Bronchial epithelial cell (primary cell): ENCODE measurements around the gene AFF1. TPM values are rescaled to one million over a fixed set of nuclear protein-coding genes. Genes with fewer than 3 reads are reported as not detected.

Experiments used
- DNase-seq: peaks from one replicate; pipeline ENCODE4 v3.0.0-alpha.2; 2010; ENCODE audit warnings: low read depth
- FAIRE-seq: peaks from 2 replicates; lab custom pipeline; 2011; peaks lifted over from hg19 to GRCh38; lab: Jason Lieb, UNC
- H3K27me3 ChIP-seq: 2 replicates; pipeline ENCODE4 v1.5.1; 2011; ENCODE audit warnings: low read length; ENCODE audit not compliant: control insufficient read depth, insufficient read depth
- H3K36me3 ChIP-seq: 2 replicates; pipeline ENCODE4 v1.5.1; 2011; ENCODE audit warnings: low read length; ENCODE audit not compliant: control insufficient read depth, insufficient read depth
- H3K4me3 ChIP-seq: 2 replicates; pipeline ENCODE4 v1.5.1; 2011; ENCODE audit warnings: mild to moderate bottlenecking, low read depth, low read length, control low read depth
- total RNA-seq: library from RNA; depleted of rRNA; stranded (reverse); fragments of >200 nt; gene quantifications from 2 replicates; pipeline ENCODE4 v1.2.1, GENCODE V29; 2014
- TF ChIP-seq, protein P1 (sequence below): IDR thresholded peaks from 2 replicates; pipeline ENCODE4 v1.5.1; 2011; ENCODE audit warnings: mild to moderate bottlenecking, moderate library complexity, low read length, control low read depth, inconsistent platforms; ENCODE audit not compliant: insufficient read depth, severe bottlenecking

Gene AFF1
- total RNA-seq, 1 donor from 2014 or later = 9.2 TPM

DNA sequence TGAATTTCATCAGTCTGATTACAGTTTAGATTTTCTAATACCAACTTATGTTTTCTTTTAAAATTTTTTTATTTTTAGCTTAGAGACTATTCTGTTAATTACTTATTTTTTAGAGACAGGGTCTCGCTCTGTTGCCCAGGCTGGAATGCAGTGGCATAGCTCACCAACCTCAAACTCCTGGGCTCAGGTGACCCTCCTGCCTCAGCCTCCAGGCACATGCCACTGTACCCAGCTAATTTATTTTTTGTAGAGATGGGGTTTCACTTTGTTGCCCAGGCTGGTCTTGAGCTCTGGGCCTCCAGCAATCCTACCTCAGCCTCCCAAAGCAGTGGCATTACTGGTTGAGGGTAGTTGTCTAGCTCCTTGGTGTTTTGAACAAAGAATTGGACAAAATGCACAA, 183.6 kb downstream of the AFF1 start:
- Histone ChIP-seq H3K27me3 (no peaks in the 10 kb centered on the region), H3K4me3 (no peak overlapping the region), H3K36me3 (peaks cover 8% of the 10 kb centered on the region)
- TF ChIP-seq, protein P1, sequence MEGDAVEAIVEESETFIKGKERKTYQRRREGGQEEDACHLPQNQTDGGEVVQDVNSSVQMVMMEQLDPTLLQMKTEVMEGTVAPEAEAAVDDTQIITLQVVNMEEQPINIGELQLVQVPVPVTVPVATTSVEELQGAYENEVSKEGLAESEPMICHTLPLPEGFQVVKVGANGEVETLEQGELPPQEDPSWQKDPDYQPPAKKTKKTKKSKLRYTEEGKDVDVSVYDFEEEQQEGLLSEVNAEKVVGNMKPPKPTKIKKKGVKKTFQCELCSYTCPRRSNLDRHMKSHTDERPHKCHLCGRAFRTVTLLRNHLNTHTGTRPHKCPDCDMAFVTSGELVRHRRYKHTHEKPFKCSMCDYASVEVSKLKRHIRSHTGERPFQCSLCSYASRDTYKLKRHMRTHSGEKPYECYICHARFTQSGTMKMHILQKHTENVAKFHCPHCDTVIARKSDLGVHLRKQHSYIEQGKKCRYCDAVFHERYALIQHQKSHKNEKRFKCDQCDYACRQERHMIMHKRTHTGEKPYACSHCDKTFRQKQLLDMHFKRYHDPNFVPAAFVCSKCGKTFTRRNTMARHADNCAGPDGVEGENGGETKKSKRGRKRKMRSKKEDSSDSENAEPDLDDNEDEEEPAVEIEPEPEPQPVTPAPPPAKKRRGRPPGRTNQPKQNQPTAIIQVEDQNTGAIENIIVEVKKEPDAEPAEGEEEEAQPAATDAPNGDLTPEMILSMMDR = no peak
- no peak for DNase-seq
- FAIRE-seq = no peak

DNA sequence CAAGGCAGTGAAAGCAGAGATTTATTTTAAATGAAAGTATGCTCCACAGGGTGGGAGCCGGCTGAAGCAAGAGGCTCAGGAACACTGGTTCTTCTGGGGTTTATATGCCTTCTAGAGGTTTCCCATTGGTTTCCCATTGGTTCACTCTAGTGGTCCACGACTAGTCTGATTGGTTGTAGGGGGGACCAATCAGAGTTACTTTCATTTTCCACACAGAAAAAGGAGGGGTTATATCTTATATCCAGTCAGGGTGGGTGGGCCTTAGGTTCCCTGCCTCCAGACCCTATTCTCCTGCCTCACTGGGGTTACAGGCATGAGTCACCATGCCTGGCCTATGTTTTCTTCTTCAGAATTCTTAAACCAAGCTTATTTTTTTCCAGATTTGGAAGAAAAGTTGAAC, 184.0 kb downstream of the AFF1 start:
- no peak for FAIRE-seq
- Histone ChIP-seq H3K36me3 (peaks cover 8% of the 10 kb centered on the region), H3K4me3 (no peak overlapping the region), H3K27me3 (no peaks in the 10 kb centered on the region)
- DNase-seq = peak; percentile 47
- TF ChIP-seq, protein P1 = no peak

DNA sequence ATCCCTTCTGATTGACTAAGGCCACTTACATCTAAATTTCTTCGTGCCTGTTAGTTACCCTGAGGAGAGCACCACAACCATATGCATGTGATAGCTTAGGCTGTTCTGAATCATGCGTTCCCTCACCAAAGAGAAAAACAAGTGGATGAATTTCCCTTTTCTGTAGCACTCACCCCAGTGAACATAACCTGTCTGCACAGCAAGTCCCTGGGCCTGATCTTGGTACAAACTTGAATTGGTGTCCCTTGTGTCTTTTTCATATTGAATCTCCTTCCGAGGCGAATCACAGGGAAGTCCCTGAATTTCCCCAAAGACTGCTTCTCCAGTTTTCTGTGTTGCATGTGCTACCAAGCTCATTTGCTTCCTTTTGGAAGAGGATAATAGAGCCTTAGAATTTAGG, 185.2 kb downstream of the AFF1 start:
- H3K27me3 ChIP-seq = no peaks in the 10 kb centered on the region
- DNase-seq (peak; percentile 49), FAIRE-seq (peak; percentile 75)
- peak overlapping the region; percentile 5 for H3K4me3 ChIP-seq
- peaks cover 5% of the 10 kb centered on the region for H3K36me3 ChIP-seq
- TF ChIP-seq, protein P1 = no peak

DNA sequence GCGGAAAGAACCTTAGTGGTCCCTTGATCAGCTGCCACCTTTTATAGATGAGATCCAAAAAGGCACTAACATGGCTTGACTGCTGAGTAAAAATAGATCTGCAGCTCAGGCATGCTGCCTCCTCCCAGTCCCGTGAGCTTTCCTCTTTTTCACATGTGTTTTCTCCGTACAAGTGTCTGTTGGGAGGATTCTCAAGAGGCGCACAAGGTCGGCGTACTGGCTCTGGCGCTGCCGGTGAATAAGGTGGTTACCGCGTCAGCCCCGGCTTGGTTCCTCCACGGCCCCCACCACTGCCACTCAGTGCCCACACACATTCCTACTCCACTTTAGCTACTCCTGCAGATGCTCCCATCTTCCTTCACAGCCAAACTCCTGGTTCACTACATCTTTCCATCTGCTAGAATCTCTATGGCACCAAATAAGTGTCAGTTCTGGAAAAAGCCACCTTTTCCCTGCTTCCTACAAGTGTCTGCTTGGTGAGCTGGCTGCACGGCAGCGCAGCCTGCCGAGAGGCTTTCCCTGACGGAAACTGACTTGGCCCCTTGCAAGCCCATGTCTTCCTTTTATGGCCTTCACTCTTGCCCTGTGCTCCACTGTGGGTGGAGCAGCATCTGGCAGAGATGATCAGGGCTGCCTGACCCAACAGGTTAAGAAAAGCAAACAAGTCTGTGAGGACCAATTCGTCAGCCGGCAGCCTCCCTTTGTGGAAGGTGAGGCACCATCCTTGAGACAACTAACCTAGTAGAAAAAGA, 185.8 kb downstream of the AFF1 start:
- peak; percentile 90 for FAIRE-seq
- Histone ChIP-seq H3K36me3 (peaks cover 4% of the 10 kb centered on the region), H3K27me3 (no peaks in the 10 kb centered on the region), H3K4me3 (peak overlapping the region; percentile 5)
- DNase-seq = peak; percentile 98
- TF ChIP-seq, protein P1 = peak; percentile 39

DNA sequence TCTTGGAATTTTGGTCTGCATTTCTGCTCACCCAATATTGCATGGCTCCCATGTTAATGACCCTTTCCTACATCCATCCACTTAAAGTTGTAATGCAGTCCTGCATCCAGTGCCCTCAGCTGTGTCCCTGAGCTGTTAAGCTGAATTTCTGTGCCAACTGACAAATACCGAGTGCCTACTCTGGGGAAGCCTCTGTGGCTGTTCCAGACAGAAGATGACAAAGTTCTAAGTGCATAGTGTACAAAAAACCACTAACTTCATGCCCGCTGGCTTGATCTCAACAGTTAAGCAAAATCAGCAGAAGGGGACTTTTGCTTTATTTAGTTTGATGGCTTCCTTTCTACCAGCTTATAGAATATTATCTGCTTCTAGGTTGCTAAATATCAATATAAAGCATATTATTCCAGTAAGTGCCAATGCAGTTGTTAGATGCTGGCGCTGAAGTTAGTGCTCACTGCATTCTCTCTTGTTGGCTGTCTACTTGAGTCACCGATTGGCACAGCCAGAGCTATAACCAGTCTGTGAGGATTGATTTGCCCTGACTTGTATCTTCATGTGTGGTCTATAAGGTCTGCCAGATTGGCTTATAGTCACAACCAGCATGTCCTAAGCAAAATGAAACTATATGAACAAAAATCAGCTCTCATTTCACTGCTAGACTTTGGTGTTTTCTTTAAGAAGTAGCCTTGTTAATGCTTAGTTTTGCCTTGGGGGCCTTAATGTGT, 186.7 kb downstream of the AFF1 start:
- FAIRE-seq = peak; percentile 86
- peak overlapping the region; percentile 40 for H3K4me3 ChIP-seq

More for the DNA sequence above, 186.7 kb downstream of the AFF1 start:
- H3K36me3 ChIP-seq = peaks cover 10% of the 10 kb centered on the region
- TF ChIP-seq, protein P1 = no peak
- DNase-seq = peak; percentile 99
- H3K27me3 ChIP-seq = no peaks in the 10 kb centered on the region
